Mesenchymal stem cell (in vitro differentiated cells and primary cell): ENCODE results near the gene ZC3H18.

Source experiments
- DNase-seq: peaks from one replicate; pipeline ENCODE4 v3.0.0-alpha.2; 2013
- H2AFZ ChIP-seq: one replicate; pipeline ENCODE4 v1.6.1; 2013; ENCODE audit warnings: low read depth, mild to moderate bottlenecking, control low read depth, inconsistent platforms, low read length, moderate library complexity
- H2AK5ac ChIP-seq: 2 replicates; pipeline ENCODE4 v1.6.1; 2013; ENCODE audit warnings: low read length, moderate library complexity, mild to moderate bottlenecking, inconsistent platforms; ENCODE audit not compliant: severe bottlenecking
- H2BK120ac ChIP-seq: one replicate; pipeline ENCODE4 v1.6.1; 2013; ENCODE audit warnings: low read depth, mild to moderate bottlenecking, inconsistent platforms, low read length, moderate library complexity
- H2BK12ac ChIP-seq, 2 experiments: one replicate each; pipeline ENCODE4 v1.6.1; 2013; ENCODE audit warnings: inconsistent platforms in 2 of 2, low read length in 2 of 2, mild to moderate bottlenecking in 2 of 2, moderate library complexity in 2 of 2, control low read depth in 1 of 2
- H2BK15ac ChIP-seq: one replicate; pipeline ENCODE4 v1.6.1; 2013; ENCODE audit warnings: mild to moderate bottlenecking, low read depth, inconsistent platforms; ENCODE audit not compliant: poor library complexity, severe bottlenecking
- H2BK5ac ChIP-seq: 2 replicates; pipeline ENCODE4 v1.6.1; 2013; ENCODE audit warnings: low read depth, mild to moderate bottlenecking, low read length, control low read depth, inconsistent platforms; ENCODE audit not compliant: poor library complexity, severe bottlenecking
- H3K14ac ChIP-seq, 2 experiments: one replicate each; pipeline ENCODE4 v1.6.1; 2013; ENCODE audit warnings: inconsistent platforms in 2 of 2, low read length in 2 of 2, control low read depth in 1 of 2, mild to moderate bottlenecking in 1 of 2, moderate library complexity in 1 of 2
- H3K18ac ChIP-seq, 2 experiments: one replicate each; pipeline ENCODE4 v1.6.1; 2013; ENCODE audit warnings: inconsistent platforms in 2 of 2, low read length in 2 of 2, control low read depth in 1 of 2, low read depth in 1 of 2, mild to moderate bottlenecking in 1 of 2
- H3K23ac ChIP-seq, 2 experiments: one replicate each; pipeline ENCODE4 v1.6.1; 2013; ENCODE audit warnings: inconsistent platforms in 2 of 2, low read length in 2 of 2, mild to moderate bottlenecking in 2 of 2, moderate library complexity in 2 of 2, control low read depth in 1 of 2
- H3K27ac ChIP-seq: 2 replicates; pipeline ENCODE4 v1.5.1; 2013; ENCODE audit warnings: mild to moderate bottlenecking, moderate library complexity, low read length, control low read depth, inconsistent platforms; ENCODE audit not compliant: poor library complexity, severe bottlenecking
- H3K27me3 ChIP-seq, 2 experiments: 2 replicates each; pipeline versions ENCODE4 v1.6.1 to v1.7.0; 2013; ENCODE audit warnings: low read length in 2 of 2, mild to moderate bottlenecking in 2 of 2, moderate library complexity in 2 of 2, control low read depth in 1 of 2, inconsistent platforms in 1 of 2; ENCODE audit not compliant: control insufficient read depth in 1 of 2, insufficient read depth in 1 of 2
- H3K36me3 ChIP-seq, 2 experiments: 2 replicates each; pipeline versions ENCODE4 v1.6.1 to v1.7.0; 2013; ENCODE audit warnings: low read length in 2 of 2, control low read depth in 1 of 2, inconsistent platforms in 1 of 2, low read depth in 1 of 2, mild to moderate bottlenecking in 1 of 2; ENCODE audit not compliant: insufficient read depth in 2 of 2, control insufficient read depth in 1 of 2
- H3K4ac ChIP-seq, 2 experiments: one replicate each; pipeline ENCODE4 v1.6.1; 2013; ENCODE audit warnings: inconsistent platforms in 2 of 2, low read length in 2 of 2, mild to moderate bottlenecking in 2 of 2, moderate library complexity in 2 of 2, control low read depth in 1 of 2, low read depth in 1 of 2
- H3K4me1 ChIP-seq: 2 replicates; pipeline ENCODE4 v1.6.1; 2013; ENCODE audit warnings: low read depth, low read length, control low read depth; ENCODE audit not compliant: control insufficient read depth, insufficient read depth
- H3K4me2 ChIP-seq: 2 replicates; pipeline ENCODE4 v1.6.1; 2013; ENCODE audit warnings: low read length, mild to moderate bottlenecking, inconsistent platforms; ENCODE audit not compliant: poor library complexity, severe bottlenecking
- H3K4me3 ChIP-seq, 2 experiments: 2 replicates each; pipeline versions ENCODE4 v1.5.1 to v1.7.0; 2013; ENCODE audit warnings: low read length in 2 of 2, mild to moderate bottlenecking in 2 of 2, control low read depth in 1 of 2, low read depth in 1 of 2; ENCODE audit not compliant: insufficient read depth in 1 of 2
- H3K79me1 ChIP-seq: replicated peaks from 2 replicates; pipeline ENCODE4 v1.6.1; 2013; ENCODE audit warnings: mild to moderate bottlenecking, control low read depth, low read length, inconsistent platforms; ENCODE audit not compliant: poor library complexity, severe bottlenecking
- H3K9ac ChIP-seq: 2 replicates; pipeline ENCODE4 v1.7.0; 2013; ENCODE audit warnings: mild to moderate bottlenecking, low read length, moderate library complexity
- H3K9me3 ChIP-seq: 2 replicates; pipeline ENCODE4 v1.7.0; 2013; ENCODE audit warnings: mild to moderate bottlenecking, low read length; ENCODE audit not compliant: control insufficient read depth
- H4K8ac ChIP-seq: one replicate; pipeline ENCODE4 v1.6.1; 2013; ENCODE audit warnings: inconsistent platforms, mild to moderate bottlenecking, low read length, moderate library complexity
- H4K91ac ChIP-seq: one replicate; pipeline ENCODE4 v1.6.1; 2013; ENCODE audit warnings: mild to moderate bottlenecking, low read length, inconsistent platforms
- WGBS: methylation state at CpG from one replicate; pipeline ENCODE4 v1.1.7; 2013; ENCODE audit warnings: mixed read lengths; 5-methylcytosine and 5-hydroxymethylcytosine counted together

Gene ZC3H18

GRCh38 chr16:88578446-88579313, 8.5 kb downstream of the ZC3H18 start:
- no peak overlapping the region for H3K14ac ChIP-seq
- no peak overlapping the region for H2BK12ac ChIP-seq
- H3K4ac ChIP-seq, result no peak overlapping the region
- no peak overlapping the region for H2AK5ac ChIP-seq
- no peaks in the 10 kb centered on the region for H3K27me3 ChIP-seq
- WGBS, result 97% methylated on average over 26 of the region's 26 CpGs
- H3K9me3 ChIP-seq, result no peaks in the 10 kb centered on the region
- no peak overlapping the region for H3K4me2 ChIP-seq
- peaks cover 78 to 84% of the 10 kb centered on the region in 2 experiments for H3K36me3 ChIP-seq
- no peak overlapping the region for H2BK120ac ChIP-seq
- H3K4me3 ChIP-seq, result no peak overlapping the region
- no peak overlapping the region for H3K27ac ChIP-seq
- no peak overlapping the region for H4K8ac ChIP-seq
- no peak overlapping the region for H3K9ac ChIP-seq
- H2BK5ac ChIP-seq, result no peak overlapping the region
- no peak overlapping the region for H2BK15ac ChIP-seq
- H3K4me1 ChIP-seq, result peaks cover 2% of the 10 kb centered on the region
- DNase-seq, result no peak
- H3K18ac ChIP-seq, result no peak overlapping the region
- peaks cover 67% of the 10 kb centered on the region for H3K79me1 ChIP-seq
- H2AFZ ChIP-seq, result no peak overlapping the region
- H3K23ac ChIP-seq, result no peak overlapping the region
- no peak overlapping the region for H4K91ac ChIP-seq

DNA sequence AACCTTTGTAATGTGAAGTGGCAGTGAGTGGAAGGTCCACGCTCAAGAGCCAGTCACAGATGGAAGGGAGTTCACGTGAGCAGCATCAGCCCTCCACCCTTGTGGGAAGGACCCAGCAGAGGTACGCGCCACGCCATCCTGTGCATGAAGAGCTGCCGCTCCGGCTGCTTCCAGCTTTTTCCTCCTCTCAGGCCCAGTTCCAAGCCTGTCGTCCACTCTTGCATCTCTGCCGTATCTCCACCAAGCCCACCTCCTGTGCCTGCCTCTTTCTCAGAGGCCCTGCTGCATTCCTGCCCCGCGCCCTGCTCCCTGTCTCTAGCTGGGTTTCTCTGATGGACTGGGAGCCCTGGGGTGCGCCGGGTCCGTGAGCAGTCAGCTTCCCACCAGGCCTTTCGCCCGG, 10.2 kb downstream of the ZC3H18 start:
- Histone ChIP-seq H3K4me1 (peaks cover 4% of the 10 kb centered on the region), H2BK120ac (no peak overlapping the region), H3K4me2 (no peak overlapping the region), H3K79me1 (peaks cover 67% of the 10 kb centered on the region), H2BK5ac (no peak overlapping the region), H3K4me3 (no peak overlapping the region), H3K27me3 (no peaks in the 10 kb centered on the region), H2AFZ (no peak overlapping the region), H3K9me3 (no peaks in the 10 kb centered on the region), H3K4ac (no peak overlapping the region), H2BK12ac (no peak overlapping the region), H2BK15ac (no peak overlapping the region), H3K27ac (no peak overlapping the region), H3K18ac (no peak overlapping the region), H4K91ac (no peak overlapping the region), H3K23ac (no peak overlapping the region), H4K8ac (no peak overlapping the region), H3K14ac (no peak overlapping the region), H3K9ac (no peak overlapping the region), H2AK5ac (no peak overlapping the region), H3K36me3 (peaks cover 80 to 82% of the 10 kb centered on the region in 2 experiments)
- WGBS, result 94% methylated on average over 16 of the region's 16 CpGs
- no peak for DNase-seq

DNA sequence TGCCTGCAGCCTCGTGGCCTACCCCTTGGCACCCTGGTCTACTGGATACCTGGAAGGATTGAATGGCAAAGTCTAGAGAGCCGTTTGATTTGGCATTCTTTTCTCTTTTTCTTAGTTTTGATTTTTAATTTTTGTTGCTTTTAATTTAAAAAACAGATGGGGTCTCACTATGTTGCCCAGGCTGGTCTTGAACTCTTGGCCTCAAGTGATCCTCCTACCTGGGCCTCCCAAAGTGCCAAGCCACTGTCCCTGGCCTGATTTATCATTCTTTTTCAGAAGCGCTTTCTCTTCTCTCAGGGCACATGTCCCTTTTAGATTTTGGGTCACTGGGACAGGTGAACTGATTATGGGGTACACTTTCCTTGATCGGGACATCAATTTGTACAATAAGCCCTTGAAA, 10.8 kb downstream of the ZC3H18 start:
- Histone ChIP-seq H2BK15ac (no peak overlapping the region), H4K8ac (no peak overlapping the region), H2AFZ (no peak overlapping the region), H3K4me2 (no peak overlapping the region), H3K4ac (no peak overlapping the region), H3K18ac (no peak overlapping the region), H3K9ac (no peak overlapping the region), H3K23ac (no peak overlapping the region), H2BK120ac (no peak overlapping the region), H3K4me1 (peaks cover 5% of the 10 kb centered on the region), H3K4me3 (no peak overlapping the region), H3K9me3 (no peaks in the 10 kb centered on the region), H4K91ac (no peak overlapping the region), H2BK5ac (no peak overlapping the region), H2AK5ac (no peak overlapping the region), H2BK12ac (no peak overlapping the region), H3K27me3 (no peaks in the 10 kb centered on the region), H3K14ac (no peak overlapping the region), H3K79me1 (peaks cover 71% of the 10 kb centered on the region), H3K27ac (no peak overlapping the region), H3K36me3 (peaks cover 81% of the 10 kb centered on the region in 2 experiments)
- DNase-seq, result no peak
- WGBS, result 100% methylated on average over 3 of the region's 4 CpGs

- Histone ChIP-seq H3K18ac (no peak overlapping the region), H2BK5ac (no peak overlapping the region), H3K79me1 (peaks cover 68% of the 10 kb centered on the region), H3K36me3 (peaks cover 78 to 81% of the 10 kb centered on the region in 2 experiments), H3K14ac (no peak overlapping the region), H3K9ac (no peak overlapping the region), H3K4me2 (no peak overlapping the region), H3K9me3 (no peaks in the 10 kb centered on the region), H2AFZ (no peak overlapping the region), H3K27me3 (no peaks in the 10 kb centered on the region), H2BK15ac (no peak overlapping the region), H3K23ac (no peak overlapping the region), H3K4me1 (peaks cover 5% of the 10 kb centered on the region), H4K8ac (no peak overlapping the region), H3K4ac (no peak overlapping the region), H2BK120ac (no peak overlapping the region), H2AK5ac (no peak overlapping the region), H3K4me3 (no peak overlapping the region), H4K91ac (no peak overlapping the region), H2BK12ac (no peak overlapping the region), H3K27ac (no peak overlapping the region)
- WGBS, result 95% methylated on average over 13 of the region's 14 CpGs
- DNase-seq, result no peak
Observed at GRCh38 chr16:88582912-88583575, 12.8 kb downstream of the ZC3H18 start.
